NOMO-1 (cell line): ENCODE data around the gene LDLRAD3.

ENCODE experiments used
- DNase-seq, 2 experiments: peaks; one replicate each; lab custom pipeline; 2025; ENCODE audit not compliant: unreplicated experiment in 2 of 2; lab: John Stamatoyannopoulos, UW

LDLRAD3 gene

DNA sequence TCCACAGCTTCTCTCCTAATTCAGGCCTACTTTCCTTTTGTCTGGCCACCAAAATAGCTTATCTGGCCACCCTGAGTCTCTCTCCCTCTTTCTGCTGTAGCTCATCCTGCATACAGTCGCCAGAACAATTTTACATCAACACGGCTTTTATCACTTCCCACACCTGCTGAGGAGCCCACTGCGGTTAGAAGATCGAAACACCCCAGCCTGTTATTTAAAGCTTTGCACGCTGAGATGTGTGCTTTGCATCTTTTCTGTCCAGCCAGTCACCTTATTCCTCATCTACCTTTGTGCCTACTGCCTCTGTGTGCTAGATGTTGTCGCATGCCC is 249.4 kb downstream of the LDLRAD3 start:
- DNase-seq: no peak

DNA sequence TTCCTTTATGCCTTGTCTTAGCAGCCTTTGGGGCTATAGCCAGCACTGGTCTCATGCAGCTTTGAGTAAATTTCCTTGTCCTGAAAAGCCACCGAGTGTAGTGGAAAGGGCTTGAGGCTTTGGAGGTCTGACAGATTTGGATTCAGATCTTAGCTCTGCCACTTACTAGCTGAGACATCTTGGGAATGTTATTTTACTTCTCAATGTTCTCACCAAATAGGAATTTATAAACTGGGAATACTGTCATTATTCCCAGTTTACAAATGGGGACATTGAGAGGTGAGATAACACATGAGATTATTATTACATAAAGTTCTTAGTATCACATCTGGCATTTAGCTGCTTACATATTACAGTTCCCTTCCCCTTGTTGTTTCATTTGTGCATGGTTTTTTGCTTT is 249.9 kb downstream of the LDLRAD3 start:
- no peak for DNase-seq

DNA sequence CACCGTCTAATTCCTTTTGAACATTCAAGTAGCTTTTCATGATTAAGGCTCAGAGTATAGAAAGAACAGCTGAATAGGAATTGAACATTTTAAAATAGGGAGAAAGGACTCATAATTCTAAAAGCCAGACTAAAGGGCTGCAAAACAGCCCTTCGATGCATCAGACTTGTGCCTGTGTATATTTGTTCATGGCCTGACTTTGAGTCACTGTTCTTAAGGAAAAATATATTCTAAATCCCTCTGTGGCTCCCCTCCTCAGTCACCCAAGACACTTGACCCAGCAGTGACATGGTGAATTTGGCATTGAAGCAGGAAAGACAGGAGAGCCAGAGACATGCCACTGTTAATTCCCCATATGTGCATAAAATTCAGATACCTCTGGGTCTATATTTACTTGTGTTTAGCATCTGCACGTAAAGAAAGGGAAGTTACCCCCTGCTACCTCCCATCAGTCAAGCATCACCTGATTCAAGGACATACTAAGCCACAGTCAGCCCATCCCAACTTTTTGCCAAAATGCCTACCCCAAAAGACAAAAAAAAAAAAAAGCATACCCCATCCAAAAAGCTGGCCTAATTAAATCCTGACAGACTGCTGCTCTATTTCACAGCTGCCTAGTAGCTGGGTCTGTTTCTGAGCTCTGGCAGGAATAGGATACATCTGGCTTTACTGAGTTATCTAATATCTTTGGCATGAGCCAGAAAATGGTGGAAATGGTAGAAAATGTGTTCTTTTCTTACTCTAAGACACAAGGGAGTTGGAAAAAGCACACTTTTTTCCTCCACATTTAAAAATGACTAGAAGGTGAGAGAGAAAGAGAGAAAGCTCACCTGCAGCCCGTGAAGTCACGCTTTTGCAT is 251.9 kb downstream of the LDLRAD3 start:
- DNase-seq: no peak

DNA sequence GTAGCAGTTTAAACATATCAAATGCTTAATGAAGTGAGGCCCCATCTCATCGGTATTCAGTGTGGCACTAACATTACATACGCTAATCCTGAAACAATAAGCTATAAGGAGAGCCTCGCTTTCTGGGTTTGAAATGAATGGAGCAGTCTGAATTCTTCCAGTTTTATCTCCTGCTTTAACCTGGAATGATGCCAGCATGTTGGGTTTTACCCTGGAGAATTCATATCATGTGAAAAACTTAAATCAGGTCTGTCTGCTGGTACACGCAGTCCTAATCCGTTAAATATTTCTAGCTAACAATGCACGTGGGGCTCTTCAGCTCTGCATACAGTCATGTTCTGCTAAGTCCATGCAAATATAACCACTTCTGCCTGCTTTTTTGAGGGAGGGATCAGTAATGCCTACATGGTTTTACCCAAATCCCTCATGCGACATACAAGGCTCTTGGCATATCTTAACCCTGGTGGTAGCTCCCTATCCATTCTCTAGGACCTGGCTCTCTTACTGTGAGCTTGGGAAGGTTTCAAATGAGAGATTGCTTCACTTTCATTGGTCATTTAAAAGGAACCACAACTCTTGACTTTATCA is 252.6 kb downstream of the LDLRAD3 start:
- DNase-seq: no peak

DNA sequence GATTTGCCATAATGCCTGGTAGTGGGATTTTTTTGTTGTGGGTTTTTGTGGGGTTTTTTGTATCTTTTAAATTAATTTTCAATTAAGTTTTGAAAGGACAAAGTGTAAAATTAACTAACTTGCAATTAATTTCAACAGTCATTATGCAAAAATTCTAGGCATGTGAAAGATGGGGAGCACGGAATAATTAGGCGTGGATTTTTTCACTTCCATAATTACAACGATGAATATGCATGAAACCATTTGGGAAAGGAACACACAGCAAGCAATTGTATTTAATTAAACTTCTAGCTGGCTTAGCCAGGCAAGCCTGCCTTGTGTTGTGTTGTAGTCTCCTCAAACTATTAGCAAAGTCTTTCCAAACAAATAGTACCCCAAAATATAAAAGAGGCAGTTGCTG is 257.5 kb downstream of the LDLRAD3 start:
- DNase-seq: no peak

DNA sequence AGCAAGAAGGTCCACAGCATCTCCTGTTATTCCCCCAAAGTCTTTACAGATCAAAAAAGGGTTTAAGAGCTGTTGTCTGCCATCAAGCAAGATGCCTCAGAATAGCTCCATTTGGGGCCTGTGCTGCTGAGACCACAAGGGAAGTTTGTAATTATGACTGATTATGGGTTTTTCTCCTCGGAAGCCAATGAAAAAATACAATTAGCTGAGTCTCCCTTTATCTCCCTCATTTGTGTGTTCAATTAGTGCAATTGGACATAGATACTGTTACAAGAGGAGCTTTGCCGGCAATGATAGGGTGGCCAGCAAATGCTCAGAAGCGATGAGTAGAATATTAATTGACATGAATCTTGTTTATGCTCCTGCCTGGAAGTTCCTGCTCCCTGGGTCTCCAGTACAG is 261.7 kb downstream of the LDLRAD3 start:
- DNase-seq: no peak

DNA sequence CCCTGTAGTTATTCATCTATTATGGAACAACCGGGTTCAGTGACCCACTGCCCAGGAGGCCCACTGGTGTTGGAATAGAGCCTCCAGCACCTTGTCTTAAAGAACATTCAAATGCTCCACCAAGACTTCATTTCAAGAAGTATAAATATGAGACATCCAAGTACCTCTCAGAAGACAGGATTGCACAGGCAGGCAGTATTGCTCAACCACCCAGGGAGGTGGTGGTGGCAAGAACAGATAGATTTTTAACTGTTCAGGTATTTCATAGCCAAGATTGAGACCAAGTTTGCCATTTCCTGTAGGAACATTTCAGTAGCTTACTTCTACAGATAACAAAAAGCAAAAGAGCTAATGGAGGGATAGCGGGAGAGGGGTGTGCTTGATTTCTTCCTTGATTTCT is 266.7 kb downstream of the LDLRAD3 start:
- peak; percentile 5 for DNase-seq

DNA sequence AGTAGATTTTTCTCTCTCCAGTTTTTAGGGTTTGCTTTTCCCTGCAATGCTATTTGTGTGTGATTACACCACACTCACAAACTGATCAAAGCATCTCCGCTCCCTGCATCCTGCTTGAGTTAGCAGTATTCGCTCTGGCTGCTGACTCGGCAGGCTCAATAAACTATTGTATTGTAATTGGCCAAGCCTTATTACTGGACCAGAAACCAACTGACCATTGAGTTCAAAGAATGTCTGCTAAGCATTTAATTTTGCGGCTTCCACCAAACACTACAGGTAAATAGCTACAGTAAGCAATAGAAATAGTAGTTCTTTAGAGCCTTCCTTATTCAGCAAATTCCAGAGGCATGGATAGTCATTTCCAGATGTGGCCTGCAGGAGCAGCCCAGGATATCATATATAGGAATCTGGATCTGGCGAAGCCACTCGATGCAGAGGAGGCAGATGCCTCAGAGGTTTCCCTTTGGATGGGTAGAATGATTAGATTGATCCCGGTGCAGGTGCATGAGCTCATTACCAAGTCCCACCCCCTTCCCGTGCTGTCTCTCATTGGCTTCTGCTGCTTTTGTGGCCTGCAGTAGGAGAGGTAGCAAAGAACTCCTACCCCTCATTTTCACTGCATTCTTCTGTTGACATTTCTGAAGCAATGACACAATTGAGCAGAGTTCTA is 268.0 kb downstream of the LDLRAD3 start:
- no peak for DNase-seq

DNA sequence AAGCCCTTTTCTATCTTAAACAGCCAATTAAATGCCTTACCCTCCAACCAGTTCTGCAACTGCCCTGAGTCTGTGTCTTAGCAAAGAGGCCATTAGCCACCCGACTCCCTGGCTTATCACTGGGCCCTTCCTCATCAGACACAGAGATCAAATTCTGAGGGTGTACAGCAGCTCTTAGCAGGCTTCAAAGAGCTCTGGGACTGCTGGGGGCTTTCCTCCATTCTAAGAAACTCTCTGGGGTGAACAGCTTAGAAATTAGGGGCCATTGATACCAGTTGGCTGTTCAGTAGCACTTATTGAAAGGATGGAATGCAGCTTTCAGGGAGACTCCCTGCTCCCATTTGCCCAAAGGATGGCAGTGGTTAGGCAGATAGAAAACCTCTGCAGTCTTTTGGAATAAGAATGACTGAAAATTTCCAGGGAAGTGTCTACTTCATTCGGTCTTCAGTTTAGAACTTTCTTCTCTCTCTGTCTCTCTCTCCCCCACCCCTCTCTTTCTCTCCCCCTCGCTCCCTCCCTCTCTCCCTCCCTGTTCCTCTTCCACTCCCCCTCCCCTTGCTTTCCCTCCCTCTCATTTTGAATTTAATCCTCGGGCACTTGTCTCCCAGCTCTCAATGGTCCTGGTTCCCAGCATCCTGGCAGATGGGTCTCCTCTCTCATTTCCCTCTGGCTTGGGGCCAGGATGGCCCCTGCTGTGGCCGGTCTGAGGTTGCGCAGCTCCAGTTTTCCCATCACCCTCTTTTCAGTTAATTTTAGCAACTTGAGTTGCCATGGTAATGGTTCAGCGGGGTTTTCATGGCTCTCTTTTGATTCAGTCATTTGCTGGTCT is 268.9 kb downstream of the LDLRAD3 start:
- no peak for DNase-seq

DNA sequence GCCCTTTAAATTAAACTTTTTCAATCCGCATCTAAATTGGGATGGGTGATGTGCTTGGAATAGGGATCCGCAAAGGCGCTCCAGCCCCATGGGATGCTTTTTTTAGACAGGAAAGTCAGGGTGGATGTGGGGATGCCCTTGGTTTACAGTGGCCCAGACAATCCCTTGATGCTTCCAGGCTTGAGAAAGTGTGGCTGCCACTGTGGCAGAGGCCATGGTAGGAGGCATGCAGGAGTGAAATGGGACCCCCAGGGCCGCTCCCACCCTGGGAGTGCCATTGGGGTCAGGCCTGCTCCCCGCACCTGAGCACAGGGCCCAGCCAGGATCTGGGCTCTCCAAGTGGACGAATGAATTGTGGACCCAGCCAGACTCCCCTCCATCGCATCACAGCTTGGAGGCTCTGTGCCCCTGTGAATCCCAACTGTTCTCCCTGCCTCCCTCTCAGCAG is 269.6 kb downstream of the LDLRAD3 start:
- no peak for DNase-seq

DNA sequence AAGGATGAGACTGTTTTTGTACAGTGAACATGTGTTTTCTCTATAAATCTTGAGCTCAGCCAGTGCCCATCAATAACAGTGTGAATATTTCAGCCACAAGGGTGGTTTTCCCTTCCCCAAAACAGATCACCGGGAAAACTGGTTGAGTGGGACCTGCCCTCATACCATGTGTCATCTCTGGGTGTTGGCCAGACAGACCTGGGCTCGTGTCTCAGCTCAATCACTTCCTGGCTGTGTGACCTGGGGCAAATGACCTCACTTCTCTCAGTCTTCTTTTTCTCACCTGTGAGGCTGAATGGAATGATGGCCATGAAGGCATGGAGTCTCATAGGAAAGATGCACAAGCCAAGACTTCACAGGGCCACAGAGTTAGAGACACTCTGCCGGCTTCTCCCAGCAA is 270.6 kb downstream of the LDLRAD3 start:
- DNase-seq: no peak

DNA sequence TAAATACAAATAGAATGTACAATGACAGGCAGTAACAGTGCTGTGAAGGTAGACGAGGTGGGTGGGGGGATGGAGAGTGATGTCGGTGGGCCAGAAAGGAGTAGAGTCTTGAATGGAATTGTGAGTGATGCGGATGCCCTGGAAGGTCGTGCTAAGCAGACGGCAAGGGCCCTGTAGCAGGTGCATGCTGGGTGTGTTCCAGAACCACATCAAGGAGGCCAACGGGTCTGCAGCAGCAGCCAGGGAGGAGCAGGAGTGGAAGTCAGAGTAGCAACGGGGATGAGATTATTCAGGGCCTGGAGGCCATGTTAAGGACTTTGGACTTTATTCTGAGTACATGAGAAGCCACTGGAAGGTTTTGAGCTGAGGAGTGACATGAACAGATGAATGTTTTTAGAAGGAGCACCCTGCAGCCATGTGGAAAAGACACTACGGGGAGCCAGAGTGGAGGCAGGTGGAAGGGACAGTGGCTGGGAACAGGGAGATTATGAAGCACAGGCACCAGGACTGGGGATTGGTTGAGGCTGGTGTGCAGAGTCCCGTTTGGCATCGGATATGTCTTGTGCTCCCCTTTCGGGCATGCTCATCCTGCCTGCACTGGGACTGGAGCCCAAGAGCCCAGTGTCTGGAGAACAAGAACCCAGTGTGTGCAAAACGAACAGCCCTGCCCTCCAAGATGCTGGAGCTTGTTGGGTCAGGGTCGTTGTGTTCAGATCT is 271.3 kb downstream of the LDLRAD3 start:
- DNase-seq: no peak

DNA sequence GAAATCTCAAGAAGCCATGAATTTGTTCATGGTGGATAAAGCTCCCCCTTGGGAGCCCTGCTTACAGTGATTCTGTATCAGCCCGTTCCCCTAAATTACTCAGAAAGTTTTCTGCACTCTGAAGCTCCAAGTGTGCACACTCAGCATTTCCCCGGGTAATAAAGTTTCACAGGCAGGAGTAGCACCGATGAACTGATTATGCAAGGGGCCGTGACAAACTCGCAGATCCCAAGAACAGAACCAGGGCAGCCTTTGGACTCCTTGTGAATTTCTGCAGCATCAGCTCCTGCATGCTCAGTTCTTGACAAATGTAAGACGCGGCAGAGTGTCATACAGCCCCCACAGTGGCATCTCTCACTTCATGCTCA is 271.8 kb downstream of the LDLRAD3 start:
- no peak for DNase-seq

DNA sequence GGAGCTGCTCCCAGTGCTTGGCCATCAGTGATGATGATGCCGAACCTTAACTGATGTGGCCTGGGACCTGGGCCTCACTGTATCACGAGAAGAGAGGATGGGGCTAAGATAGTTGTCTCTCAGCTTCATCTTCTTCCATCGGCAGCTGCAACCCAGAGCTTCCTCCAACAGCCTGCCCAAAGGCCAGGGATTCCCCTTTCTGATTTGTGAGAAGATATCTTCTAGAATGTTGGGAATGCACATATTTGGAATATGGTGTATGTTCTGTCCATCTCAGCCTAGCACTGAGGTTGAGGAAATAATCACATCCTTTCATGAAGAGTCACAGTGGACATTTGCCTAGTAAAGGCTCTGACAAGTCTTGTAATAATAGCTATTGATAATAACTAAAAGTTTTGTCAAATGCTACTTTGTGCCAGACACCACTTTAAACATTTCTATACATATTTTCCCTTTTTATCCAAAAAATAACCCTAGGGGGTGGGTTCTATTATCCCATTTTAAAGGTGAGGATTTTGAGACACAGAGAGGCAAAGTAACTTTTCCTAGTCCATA is 272.3 kb downstream of the LDLRAD3 start:
- no peak for DNase-seq

DNA sequence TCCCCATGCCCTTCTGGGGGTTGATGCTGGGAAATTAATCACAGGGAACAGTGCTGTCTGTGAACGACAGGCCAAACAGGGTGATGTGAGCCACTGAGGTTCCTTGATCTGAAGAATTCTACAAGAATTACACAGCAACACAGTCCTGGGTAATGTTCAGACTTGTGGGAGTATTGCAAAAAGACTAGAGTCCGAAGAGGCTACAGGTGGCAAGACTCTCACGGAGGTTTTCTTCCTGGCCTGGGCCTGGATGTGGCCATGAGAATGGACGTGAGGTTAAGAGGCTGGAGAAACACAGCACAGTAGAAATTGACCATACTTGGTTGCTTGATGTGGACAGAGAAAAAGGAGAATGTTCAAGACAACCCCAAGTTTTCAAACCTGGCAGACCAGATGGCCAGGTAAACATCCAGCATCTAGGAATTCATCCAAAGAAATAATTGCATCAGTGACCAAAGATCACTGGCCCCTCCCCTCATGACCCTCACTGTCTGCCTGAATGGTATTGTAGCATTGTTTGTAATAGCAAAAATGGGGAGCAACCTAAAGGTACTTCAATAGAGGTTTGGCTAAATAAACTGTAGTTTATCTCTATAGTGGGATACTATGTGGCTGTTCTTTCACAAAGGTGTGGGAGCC is 274.5 kb downstream of the LDLRAD3 start:
- DNase-seq: no peak

DNA sequence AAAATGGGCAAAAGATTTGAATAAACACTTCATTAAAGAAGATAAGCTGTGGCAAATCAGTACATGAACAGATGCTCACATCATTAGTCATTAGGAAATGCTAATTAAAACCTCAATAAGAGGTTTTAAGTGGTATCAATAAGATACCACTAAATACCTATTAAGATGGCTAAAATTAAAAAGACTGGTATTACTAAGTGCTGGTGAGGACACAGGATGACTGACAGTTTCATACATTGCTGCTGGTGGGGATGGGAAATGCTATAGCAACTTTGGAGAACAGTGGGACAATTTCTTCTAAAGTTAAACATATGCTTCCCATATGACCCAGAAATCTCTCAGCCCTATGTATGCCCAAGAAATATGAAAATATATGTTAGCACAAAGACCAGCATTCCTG is 276.1 kb downstream of the LDLRAD3 start:
- no peak for DNase-seq

DNA sequence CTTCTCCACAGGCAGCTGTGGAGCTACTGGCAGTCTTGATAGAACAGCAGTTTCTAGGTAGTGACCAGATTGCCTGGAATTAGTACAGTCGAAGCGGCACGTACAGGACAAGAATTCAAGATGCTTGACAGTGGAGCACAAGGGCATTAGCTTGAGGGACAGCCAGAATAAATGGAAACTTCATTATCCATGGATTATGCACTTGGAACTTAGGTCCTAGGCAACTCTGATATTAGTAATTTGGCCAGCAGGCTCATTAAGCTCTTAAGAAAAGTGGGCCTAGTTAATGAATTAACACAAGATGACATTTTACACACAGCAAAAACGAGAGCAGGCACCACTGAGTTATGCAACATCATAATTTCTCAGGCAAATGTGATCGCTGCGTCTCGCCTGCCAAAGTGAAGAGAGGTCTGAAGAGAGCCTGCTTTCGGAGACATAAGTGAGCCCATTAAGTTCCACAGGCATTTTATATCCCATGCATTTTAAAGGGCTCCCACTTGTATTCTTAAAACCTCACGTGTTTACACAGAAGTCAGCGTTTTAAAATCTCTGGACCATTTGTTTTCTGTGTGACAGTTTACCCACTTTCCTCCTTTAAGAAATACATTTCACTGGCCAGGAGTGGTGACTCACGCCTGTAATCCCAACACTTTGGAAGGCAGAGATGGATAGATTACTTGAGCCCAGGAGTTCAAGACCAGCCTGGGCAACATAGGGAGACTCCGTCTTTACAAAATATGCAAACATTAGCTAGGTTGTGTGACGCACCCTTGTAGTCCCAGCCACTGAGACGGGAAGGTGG is 279.2 kb downstream of the LDLRAD3 start:
- no peak for DNase-seq

DNA sequence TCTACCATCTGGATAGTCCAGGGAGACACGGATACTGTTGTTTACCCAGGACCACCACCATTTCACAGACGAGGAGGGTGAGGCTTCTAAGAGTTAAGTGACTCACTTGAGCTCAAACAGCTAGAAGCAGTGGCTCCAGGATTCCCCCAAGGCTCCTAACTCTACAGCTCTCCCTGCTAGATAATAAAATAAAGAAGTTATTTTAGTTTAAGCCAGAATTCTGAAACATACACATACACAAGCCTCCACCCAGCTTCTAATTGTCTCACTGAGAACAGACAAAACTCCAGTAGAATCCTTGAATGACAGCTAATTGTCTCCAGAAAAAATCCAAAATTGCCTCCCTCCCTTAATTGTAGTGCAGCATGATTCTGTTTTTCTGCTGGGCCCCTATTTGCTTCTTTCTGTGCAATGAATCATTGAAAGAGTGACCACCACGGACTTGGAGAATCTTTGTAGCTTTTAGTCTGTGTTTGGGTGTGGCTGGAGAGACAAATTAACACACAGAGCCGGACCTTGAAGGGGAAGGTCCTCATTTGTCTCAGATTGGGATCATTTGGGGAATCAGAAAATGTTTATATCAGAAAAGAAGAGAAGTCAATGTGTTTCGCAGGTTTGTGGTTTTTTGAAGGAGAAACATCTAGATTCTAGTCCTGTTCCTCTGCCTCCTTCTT is 280.5 kb downstream of the LDLRAD3 start:
- DNase-seq: no peak
